ENCODE data around the gene ZNF568.

ZNF568 gene

GRCh38 chr19:36915992-36916830 lies at the start of gene ZNF568, which contains the start of gene ZNF829:
Gene ZNF568, plus strand, starts transcription at chr19:36916332. Its CDS starts 6,439 bp downstream, at chr19:36922771.
Gene ZNF829, minus strand, starts transcription at chr19:36916291. Its CDS starts 1,124 bp downstream, at chr19:36915167.
- H3K4me1 ChIP-seq (ENCODE audit: control insufficient read depth in 2 of 2, insufficient read depth in 2 of 2, low read length in 2 of 2): peaks cover 6 to 8% of the 10 kb centered on the region in 2 donors
- H3K27me3 ChIP-seq (ENCODE audit: control insufficient read depth in 2 of 2, insufficient read depth in 2 of 2, low read length in 2 of 2): no peaks in the 10 kb centered on the region
- peak within 1 kb of the TSS; percentile 80 to 86 for H3K4me3 ChIP-seq (ENCODE audit: low read length in 2 of 2)
- peaks cover 2 to 3% of the 10 kb centered on the region in 2 donors for H3K36me3 ChIP-seq (ENCODE audit: control insufficient read depth in 2 of 2, insufficient read depth in 2 of 2, low read length in 2 of 2)
- peak within 1 kb of the TSS; percentile 85 to 89 for H3K27ac ChIP-seq (ENCODE audit: low read depth in 2 of 2, low read length in 2 of 2)
- no peaks in the 10 kb centered on the region for H3K9me3 ChIP-seq (ENCODE audit: control insufficient read depth in 2 of 2, low read length in 2 of 2)
- peak within 1 kb of the TSS; percentile 72 to 78 for H3K9ac ChIP-seq (ENCODE audit: low read depth in 1 of 2, low read length in 2 of 2)

GRCh38 chr19:36876993-36877938 lies 38.9 kb upstream of the ZNF568 start:
- H3K9me3 ChIP-seq (ENCODE audit: control insufficient read depth in 2 of 2, low read length in 2 of 2): peaks cover 47 to 51% of the 10 kb centered on the region in 2 donors
- peaks cover 21 to 25% of the 10 kb centered on the region in 2 donors for H3K36me3 ChIP-seq (ENCODE audit: control insufficient read depth in 2 of 2, insufficient read depth in 2 of 2, low read length in 2 of 2)
- no peak overlapping the region for H3K9ac ChIP-seq (ENCODE audit: low read depth in 1 of 2, low read length in 2 of 2)
- H3K4me3 ChIP-seq (ENCODE audit: low read length in 2 of 2): peak overlapping the region in 1 of 2 donors; percentile 26
- H3K27ac ChIP-seq (ENCODE audit: low read depth in 2 of 2, low read length in 2 of 2): no peak overlapping the region
- no peaks in the 10 kb centered on the region for H3K27me3 ChIP-seq (ENCODE audit: control insufficient read depth in 2 of 2, insufficient read depth in 2 of 2, low read length in 2 of 2)
- H3K4me1 ChIP-seq (ENCODE audit: control insufficient read depth in 2 of 2, insufficient read depth in 2 of 2, low read length in 2 of 2): no peaks in the 10 kb centered on the region

- Histone ChIP-seq H3K27me3 (ENCODE audit: control insufficient read depth in 2 of 2, insufficient read depth in 2 of 2, low read length in 2 of 2) (no peaks in the 10 kb centered on the region), H3K27ac (ENCODE audit: low read depth in 2 of 2, low read length in 2 of 2) (no peak overlapping the region), H3K9me3 (ENCODE audit: control insufficient read depth in 2 of 2, low read length in 2 of 2) (peaks cover 60 to 78% of the 10 kb centered on the region in 2 donors), H3K36me3 (ENCODE audit: control insufficient read depth in 2 of 2, insufficient read depth in 2 of 2, low read length in 2 of 2) (peaks cover 27 to 38% of the 10 kb centered on the region in 2 donors), H3K9ac (ENCODE audit: low read depth in 1 of 2, low read length in 2 of 2) (no peak overlapping the region), H3K4me3 (ENCODE audit: low read length in 2 of 2) (peak overlapping the region; percentile 1 to 2), H3K4me1 (ENCODE audit: control insufficient read depth in 2 of 2, insufficient read depth in 2 of 2, low read length in 2 of 2) (no peaks in the 10 kb centered on the region)
Observed at GRCh38 chr19:36891768-36892357, 24.3 kb upstream of the ZNF568 start.

- no peaks in the 10 kb centered on the region for H3K4me1 ChIP-seq (ENCODE audit: control insufficient read depth in 2 of 2, insufficient read depth in 2 of 2, low read length in 2 of 2)
- no peak overlapping the region for H3K27ac ChIP-seq (ENCODE audit: low read depth in 2 of 2, low read length in 2 of 2)
- no peaks in the 10 kb centered on the region for H3K27me3 ChIP-seq (ENCODE audit: control insufficient read depth in 2 of 2, insufficient read depth in 2 of 2, low read length in 2 of 2)
- H3K9me3 ChIP-seq (ENCODE audit: control insufficient read depth in 2 of 2, low read length in 2 of 2): peaks cover 63 to 70% of the 10 kb centered on the region in 2 donors
- H3K9ac ChIP-seq (ENCODE audit: low read depth in 1 of 2, low read length in 2 of 2): no peak overlapping the region
- no peak overlapping the region for H3K4me3 ChIP-seq (ENCODE audit: low read length in 2 of 2)
- peaks cover 27 to 45% of the 10 kb centered on the region in 2 donors for H3K36me3 ChIP-seq (ENCODE audit: control insufficient read depth in 2 of 2, insufficient read depth in 2 of 2, low read length in 2 of 2)
Observed at GRCh38 chr19:36894849-36895383, 21.2 kb upstream of the ZNF568 start.

GRCh38 chr19:36898422-36898821 lies 17.7 kb upstream of the ZNF568 start:
- no peak overlapping the region for H3K9ac ChIP-seq (ENCODE audit: low read depth in 1 of 2, low read length in 2 of 2)
- peaks cover 9 to 32% of the 10 kb centered on the region in 2 donors for H3K36me3 ChIP-seq (ENCODE audit: control insufficient read depth in 2 of 2, insufficient read depth in 2 of 2, low read length in 2 of 2)
- H3K27ac ChIP-seq (ENCODE audit: low read depth in 2 of 2, low read length in 2 of 2): no peak overlapping the region
- no peak overlapping the region for H3K4me3 ChIP-seq (ENCODE audit: low read length in 2 of 2)
- H3K9me3 ChIP-seq (ENCODE audit: control insufficient read depth in 2 of 2, low read length in 2 of 2): peaks cover 37 to 43% of the 10 kb centered on the region in 2 donors
- H3K4me1 ChIP-seq (ENCODE audit: control insufficient read depth in 2 of 2, insufficient read depth in 2 of 2, low read length in 2 of 2): no peaks in the 10 kb centered on the region
- H3K27me3 ChIP-seq (ENCODE audit: control insufficient read depth in 2 of 2, insufficient read depth in 2 of 2, low read length in 2 of 2): no peaks in the 10 kb centered on the region

DNA sequence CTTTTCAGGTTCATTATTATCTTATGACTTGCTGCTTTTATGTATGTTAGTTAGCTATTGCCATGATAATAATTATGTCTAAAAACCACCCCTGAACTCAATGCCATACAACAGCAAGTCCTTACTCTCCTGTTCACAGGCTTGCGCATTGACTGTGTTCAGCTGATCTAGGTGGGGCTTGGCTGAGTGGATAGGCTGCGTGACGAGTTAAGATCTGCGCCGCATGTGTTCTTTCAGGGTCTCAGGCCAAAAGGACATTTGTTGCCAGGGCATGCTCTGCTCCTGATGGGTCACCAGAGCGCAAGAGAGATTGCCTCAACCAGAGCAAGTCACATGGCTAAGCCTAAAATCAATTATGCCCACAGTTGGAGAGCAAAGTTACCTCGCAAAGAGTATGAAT lies 859 bp downstream of the ZNF568 start:
- Histone ChIP-seq H3K27ac (ENCODE audit: low read depth in 2 of 2, low read length in 2 of 2) (no peak overlapping the region), H3K36me3 (ENCODE audit: control insufficient read depth in 2 of 2, insufficient read depth in 2 of 2, low read length in 2 of 2) (peaks cover 2 to 3% of the 10 kb centered on the region in 2 donors), H3K9ac (ENCODE audit: low read depth in 1 of 2, low read length in 2 of 2) (peak overlapping the region; percentile 72 to 78)

GRCh38 chr19:36918090-36918489 lies 2.0 kb downstream of the ZNF568 start:
- Histone ChIP-seq H3K36me3 (ENCODE audit: control insufficient read depth in 2 of 2, insufficient read depth in 2 of 2, low read length in 2 of 2) (peaks cover 2 to 8% of the 10 kb centered on the region in 2 donors), H3K9me3 (ENCODE audit: control insufficient read depth in 2 of 2, low read length in 2 of 2) (peaks cover 2 to 7% of the 10 kb centered on the region in 2 donors), H3K27ac (ENCODE audit: low read depth in 2 of 2, low read length in 2 of 2) (no peak overlapping the region), H3K4me1 (ENCODE audit: control insufficient read depth in 2 of 2, insufficient read depth in 2 of 2, low read length in 2 of 2) (peaks cover 6 to 8% of the 10 kb centered on the region in 2 donors), H3K9ac (ENCODE audit: low read depth in 1 of 2, low read length in 2 of 2) (no peak overlapping the region), H3K27me3 (ENCODE audit: control insufficient read depth in 2 of 2, insufficient read depth in 2 of 2, low read length in 2 of 2) (no peaks in the 10 kb centered on the region), H3K4me3 (ENCODE audit: low read length in 2 of 2) (no peak overlapping the region)

More for the DNA sequence above, 859 bp downstream of the ZNF568 start:
- peak overlapping the region; percentile 80 to 86 for H3K4me3 ChIP-seq (ENCODE audit: low read length in 2 of 2)
- peaks cover 0 to 1% of the 10 kb centered on the region in 2 donors for H3K9me3 ChIP-seq (ENCODE audit: control insufficient read depth in 2 of 2, low read length in 2 of 2)
- peaks cover 6 to 8% of the 10 kb centered on the region in 2 donors for H3K4me1 ChIP-seq (ENCODE audit: control insufficient read depth in 2 of 2, insufficient read depth in 2 of 2, low read length in 2 of 2)
- no peaks in the 10 kb centered on the region for H3K27me3 ChIP-seq (ENCODE audit: control insufficient read depth in 2 of 2, insufficient read depth in 2 of 2, low read length in 2 of 2)

DNA sequence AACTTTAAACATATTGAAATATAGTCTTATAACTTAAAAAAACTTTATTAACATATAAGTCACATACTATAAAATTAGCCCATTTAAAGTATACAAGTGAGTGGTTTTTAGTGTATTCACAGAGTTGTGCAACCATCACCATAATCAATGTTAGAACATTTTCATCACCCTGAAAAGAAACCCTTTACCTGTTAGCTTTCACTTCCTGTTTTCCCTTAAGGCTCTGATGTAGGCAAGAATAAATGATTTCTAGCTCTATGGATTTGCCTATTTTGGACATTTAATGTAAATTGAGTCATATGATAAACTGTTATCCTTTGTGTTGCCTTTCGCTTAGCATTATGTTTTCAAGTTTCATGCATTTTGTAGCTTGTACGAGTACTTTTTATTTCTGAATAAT lies 15.6 kb downstream of the ZNF568 start:
- H3K9me3 ChIP-seq (ENCODE audit: control insufficient read depth in 2 of 2, low read length in 2 of 2): peaks cover 16 to 22% of the 10 kb centered on the region in 2 donors
- H3K27ac ChIP-seq (ENCODE audit: low read depth in 2 of 2, low read length in 2 of 2): no peak overlapping the region

GRCh38 chr19:36939153-36939552 lies 23.0 kb downstream of the ZNF568 start:
- Histone ChIP-seq H3K9me3 (ENCODE audit: control insufficient read depth in 2 of 2, low read length in 2 of 2) (peaks cover 13 to 16% of the 10 kb centered on the region in 2 donors), H3K4me3 (ENCODE audit: low read length in 2 of 2) (no peak overlapping the region), H3K36me3 (ENCODE audit: control insufficient read depth in 2 of 2, insufficient read depth in 2 of 2, low read length in 2 of 2) (peaks cover 24 to 30% of the 10 kb centered on the region in 2 donors), H3K4me1 (ENCODE audit: control insufficient read depth in 2 of 2, insufficient read depth in 2 of 2, low read length in 2 of 2) (no peaks in the 10 kb centered on the region), H3K27ac (ENCODE audit: low read depth in 2 of 2, low read length in 2 of 2) (no peak overlapping the region), H3K27me3 (ENCODE audit: control insufficient read depth in 2 of 2, insufficient read depth in 2 of 2, low read length in 2 of 2) (no peaks in the 10 kb centered on the region), H3K9ac (ENCODE audit: low read depth in 1 of 2, low read length in 2 of 2) (no peak overlapping the region)

More for the DNA sequence above, 15.6 kb downstream of the ZNF568 start:
- no peak overlapping the region for H3K4me3 ChIP-seq (ENCODE audit: low read length in 2 of 2)
- H3K36me3 ChIP-seq (ENCODE audit: control insufficient read depth in 2 of 2, insufficient read depth in 2 of 2, low read length in 2 of 2): peaks cover 6 to 10% of the 10 kb centered on the region in 2 donors
- no peaks in the 10 kb centered on the region for H3K4me1 ChIP-seq (ENCODE audit: control insufficient read depth in 2 of 2, insufficient read depth in 2 of 2, low read length in 2 of 2)
- no peaks in the 10 kb centered on the region for H3K27me3 ChIP-seq (ENCODE audit: control insufficient read depth in 2 of 2, insufficient read depth in 2 of 2, low read length in 2 of 2)
- no peak overlapping the region for H3K9ac ChIP-seq (ENCODE audit: low read depth in 1 of 2, low read length in 2 of 2)

Measured in mucosa of rectum (tissue), 2 donors.